Mesothelial cell of epicardium (in vitro differentiated cells): ENCODE results near the gene ESYT2. TPM values are rescaled to one million over a fixed set of nuclear protein-coding genes. Genes with fewer than 3 reads are reported as not detected.

ENCODE experiments used
- DNase-seq, 2 experiments: peaks; one replicate each; pipeline ENCODE4 v3.0.0; 2021; ENCODE audit warnings: low spot score in 2 of 2; ENCODE audit not compliant: unreplicated experiment in 2 of 2
- H3K27ac Mint-ChIP-seq: 2 replicates; pipeline ENCODE4 v1.8.0; 2021; ENCODE audit warnings: mixed read lengths
- H3K27me3 Mint-ChIP-seq: 2 replicates; pipeline ENCODE4 v1.8.0; 2021; ENCODE audit warnings: low read depth, mixed read lengths
- H3K36me3 Mint-ChIP-seq: 2 replicates; pipeline ENCODE4 v1.8.0; 2021; ENCODE audit warnings: mixed read lengths
- H3K4me1 Mint-ChIP-seq: 2 replicates; pipeline ENCODE4 v1.8.0; 2021; ENCODE audit warnings: mixed read lengths
- H3K4me3 Mint-ChIP-seq: 2 replicates; pipeline ENCODE4 v1.8.0; 2021; ENCODE audit warnings: mild to moderate bottlenecking, moderate library complexity, mixed read lengths
- H3K9me3 Mint-ChIP-seq: 2 replicates; pipeline ENCODE4 v1.8.0; 2021; ENCODE audit warnings: mixed read lengths
- CTCF ChIP-seq: fragments of 200-600 bp; sonication (generic); IDR thresholded peaks from one replicate; pipeline ENCODE4 v1.5.0; 2021; ENCODE audit warnings: antibody characterized with exemption; ENCODE audit not compliant: unreplicated experiment
- total RNA-seq: library from RNA; stranded (reverse); gene quantifications from 3 replicates; pipeline ENCODE4 v1.2.1, GENCODE V29; 2021

ESYT2 gene
- total RNA-seq, 1 donor from 2014 or later: 37.1 TPM

- no peaks in the 10 kb centered on the region for H3K4me1 Mint-ChIP-seq
- H3K27ac Mint-ChIP-seq: no peak overlapping the region
- DNase-seq: no peak
- H3K27me3 Mint-ChIP-seq: no peaks in the 10 kb centered on the region
- TF ChIP-seq CTCF: no peak
- no peak overlapping the region for H3K4me3 Mint-ChIP-seq
- H3K36me3 Mint-ChIP-seq: peaks cover 30% of the 10 kb centered on the region
- H3K9me3 Mint-ChIP-seq: no peaks in the 10 kb centered on the region
These were observed 84.1 kb downstream of the ESYT2 start for GRCh38 chr7:158745057-158745715.

GRCh38 chr7:158744070-158744469, 85.2 kb downstream of the ESYT2 start:
- no peak for TF ChIP-seq CTCF
- H3K4me1 Mint-ChIP-seq: no peaks in the 10 kb centered on the region
- no peak for DNase-seq
- H3K27ac Mint-ChIP-seq: no peak overlapping the region
- no peaks in the 10 kb centered on the region for H3K9me3 Mint-ChIP-seq
- H3K27me3 Mint-ChIP-seq: no peaks in the 10 kb centered on the region
- no peak overlapping the region for H3K4me3 Mint-ChIP-seq
- H3K36me3 Mint-ChIP-seq: peaks cover 33% of the 10 kb centered on the region

- TF ChIP-seq CTCF: no peak
- H3K27ac Mint-ChIP-seq: no peak overlapping the region
- peaks cover 41% of the 10 kb centered on the region for H3K36me3 Mint-ChIP-seq
- no peaks in the 10 kb centered on the region for H3K9me3 Mint-ChIP-seq
- no peaks in the 10 kb centered on the region for H3K27me3 Mint-ChIP-seq
- H3K4me3 Mint-ChIP-seq: no peak overlapping the region
- DNase-seq: no peak
- no peaks in the 10 kb centered on the region for H3K4me1 Mint-ChIP-seq
These were observed 86.1 kb downstream of the ESYT2 start for GRCh38 chr7:158743219-158743618.

GRCh38 chr7:158742065-158742821, 87.1 kb downstream of the ESYT2 start:
- DNase-seq: no peak
- Mint-ChIP-seq H3K27ac (no peak overlapping the region), H3K36me3 (peaks cover 37% of the 10 kb centered on the region), H3K27me3 (no peaks in the 10 kb centered on the region), H3K4me3 (no peak overlapping the region), H3K4me1 (no peaks in the 10 kb centered on the region), H3K9me3 (no peaks in the 10 kb centered on the region)
- no peak for TF ChIP-seq CTCF

- Mint-ChIP-seq H3K4me1 (no peaks in the 10 kb centered on the region), H3K27ac (no peak overlapping the region), H3K9me3 (no peaks in the 10 kb centered on the region), H3K27me3 (no peaks in the 10 kb centered on the region), H3K36me3 (peaks cover 39% of the 10 kb centered on the region), H3K4me3 (no peak overlapping the region)
- TF ChIP-seq CTCF: no peak
- no peak for DNase-seq
These were observed 88.0 kb downstream of the ESYT2 start for GRCh38 chr7:158741294-158741666.
